Endothelial cell of umbilical vein (primary cell): ENCODE data around the gene JAKMIP1.

Source experiments
- CTCF ChIP-seq, 2 donors: IDR thresholded peaks; 1 replicate in 1 of 2; 2 replicates in 1 of 2; pipeline ENCODE4 v1.5.1; 2011; ENCODE audit warnings: low read length in 2 of 2, mild to moderate bottlenecking in 2 of 2, moderate library complexity in 2 of 2, control low read depth in 1 of 2, inconsistent platforms in 1 of 2, low read depth in 1 of 2; ENCODE audit not compliant: insufficient read depth in 1 of 2; ENCODE audit errors: extremely low read depth in 1 of 2
- MAX ChIP-seq: IDR thresholded peaks from 2 replicates; pipeline ENCODE4 v1.6.1; 2011; ENCODE audit not compliant: insufficient read depth, insufficient read length
- POLR2A ChIP-seq: IDR thresholded peaks from 2 replicates; pipeline ENCODE4 v1.6.1; 2012; ENCODE audit warnings: low read depth, mild to moderate bottlenecking, control low read depth, low read length
- POLR2AphosphoS5 ChIP-seq: IDR thresholded peaks from 2 replicates; pipeline ENCODE4 v1.6.1; 2012; ENCODE audit warnings: low read depth, mild to moderate bottlenecking, control low read depth, low read length, moderate library complexity; ENCODE audit not compliant: insufficient read depth

GRCh38 chr4:6169239-6169638 is 31.1 kb downstream of the JAKMIP1 start:
- TF ChIP-seq POLR2AphosphoS5 = no peak
- TF ChIP-seq MAX = no peak
- TF ChIP-seq POLR2A = no peak
- TF ChIP-seq CTCF (IDR thresholded peaks at IDR 0.05; ENCODE audit: extremely low read depth in 1 of 2, insufficient read depth in 1 of 2, low read depth in 1 of 2, low read length in 2 of 2) = no peak
